PC-3 (cell line): Measurements from ENCODE around the gene DPF1. TPM values are rescaled to one million over a fixed set of nuclear protein-coding genes. Genes with fewer than 3 reads are reported as not detected.

ENCODE experiments used
- ATAC-seq: fragments of 200-7000 bp; cut with Tn5 transposase; 2 replicates; pipeline ENCODE4 v1.9.1; 2020; ENCODE audit warnings: mild to moderate bottlenecking, moderate library complexity
- BruUV-seq: library from RNA; stranded (reverse); fragments of 400-500 nt; replicated peaks from 2 replicates; lab custom pipeline; 2021; lab: Mats Ljungman, UMichigan
- CTCF ChIA-PET: fragments of 300-600 bp; sonication (Branson Sonifier 250); formaldehyde crosslinking; loops from one replicate; lab custom pipeline; 2022; ENCODE audit warnings: antibody characterized with exemption; lab: Charles Lee
- POLR2A ChIA-PET: fragments of 300-600 bp; sonication (Branson Sonifier 250); formaldehyde crosslinking; loops from one replicate; lab custom pipeline; 2022; ENCODE audit warnings: antibody characterized with exemption; ENCODE audit not compliant: unreplicated experiment; lab: Charles Lee
- DNase-seq: peaks from one replicate; pipeline ENCODE4 v3.0.0-alpha.2; 2015
- H2AFZ ChIP-seq: fragments of 300-600 bp; sonication (generic); 2 replicates; pipeline ENCODE4 v1.6.0; 2016; ENCODE audit warnings: antibody characterized with exemption, low read length
- H3F3A ChIP-seq: fragments of 300-600 bp; sonication (generic); one replicate; pipeline ENCODE4 v1.6.0; 2017; ENCODE audit warnings: antibody characterized with exemption, low read length, control low read depth, mild to moderate bottlenecking; ENCODE audit not compliant: unreplicated experiment
- H3K27ac ChIP-seq: fragments of 300-600 bp; sonication (generic); 2 replicates; pipeline ENCODE4 v1.5.1; 2016; ENCODE audit warnings: mild to moderate bottlenecking, low read length
- H3K27me3 ChIP-seq: fragments of 300-600 bp; sonication (generic); 2 replicates; pipeline ENCODE4 v1.6.1; 2016; ENCODE audit warnings: low read length, mixed read lengths
- H3K36me3 ChIP-seq: fragments of 300-600 bp; sonication (generic); 2 replicates; pipeline ENCODE4 v1.6.1; 2016; ENCODE audit warnings: low read depth, mixed run types, low read length, mixed read lengths
- H3K4me1 ChIP-seq: fragments of 300-600 bp; sonication (generic); 2 replicates; pipeline ENCODE4 v1.5.1; 2016; ENCODE audit warnings: low read length; ENCODE audit not compliant: insufficient read depth
- H3K4me2 ChIP-seq: fragments of 300-600 bp; sonication (generic); 2 replicates; pipeline ENCODE4 v1.6.0; 2016; ENCODE audit warnings: low read length
- H3K4me3 ChIP-seq: fragments of 300-600 bp; sonication (generic); 2 replicates; pipeline ENCODE4 v1.5.1; 2016; ENCODE audit warnings: mild to moderate bottlenecking, low read length, mixed read lengths
- H3K79me2 ChIP-seq: fragments of 300-600 bp; sonication (generic); 2 replicates; pipeline ENCODE4 v1.6.1; 2017; ENCODE audit warnings: low read length, mixed read lengths
- H3K9ac ChIP-seq: fragments of 300-600 bp; sonication (generic); 2 replicates; pipeline ENCODE4 v1.6.0; 2016; ENCODE audit warnings: mild to moderate bottlenecking, low read length
- H3K9me2 ChIP-seq: fragments of 300-600 bp; sonication (generic); replicated peaks from 2 replicates; pipeline ENCODE4 v1.6.1; 2016; ENCODE audit warnings: mixed run types, low read length, mixed read lengths
- H3K9me3 ChIP-seq: fragments of 300-600 bp; sonication (generic); 2 replicates; pipeline ENCODE4 v1.6.1; 2016; ENCODE audit warnings: low read length, mixed read lengths
- H4K20me1 ChIP-seq: fragments of 300-600 bp; sonication (generic); 2 replicates; pipeline ENCODE4 v1.6.1; 2016; ENCODE audit warnings: low read length, mixed read lengths
- CTCF ChIP-seq: fragments of 300-600 bp; sonication (generic); conservative IDR thresholded peaks from 2 replicates; pipeline ENCODE4 v1.5.1; 2017; ENCODE audit warnings: antibody characterized with exemption, low read depth, mild to moderate bottlenecking, low read length
- EZH2 ChIP-seq: fragments of 300-600 bp; sonication (generic); IDR thresholded peaks from one replicate; pipeline ENCODE4 v1.6.1; 2017; ENCODE audit warnings: antibody characterized with exemption, mild to moderate bottlenecking, low read length; ENCODE audit not compliant: unreplicated experiment
- EZH2phosphoT487 ChIP-seq: fragments of 300-600 bp; sonication (generic); IDR thresholded peaks from 2 replicates; pipeline ENCODE4 v1.6.1; 2018; ENCODE audit warnings: mild to moderate bottlenecking, antibody characterized with exemption, low read length, borderline replicate concordance
- intact Hi-C: fragments of 100-400 bp; cut with micrococcal nuclease; formaldehyde crosslinking; loops from 2 replicates; pipeline ENCODE4 v1.9.0; 2023
- total RNA-seq: library from RNA; depleted of rRNA; stranded (reverse); fragments of >200 nt; gene quantifications from 2 replicates; pipeline ENCODE4 v1.2.3, GENCODE V29; 2014

Gene DPF1
- total RNA-seq, 1 experiment from 2014 or later = 8.1 TPM

GRCh38 chr19:38184815-38185214, 39.2 kb downstream of the DPF1 start:
- H3K4me3 ChIP-seq = no peak overlapping the region
- ChIA-PET POLR2A (no interaction called here), CTCF (no interaction called here)
- 0 out of 2 replicates have a peak, but pooled peaks cover 2% of the 10 kb centered on the region for H3K36me3 ChIP-seq
- no peaks in the 10 kb centered on the region for H3F3A ChIP-seq
- ATAC-seq (no peak), DNase-seq (no peak)
- H3K79me2 ChIP-seq = no peaks in the 10 kb centered on the region
- intact Hi-C loops = no loop called here
- H3K27ac ChIP-seq = no peak overlapping the region
- no peak overlapping the region for H3K4me2 ChIP-seq
- H3K9me3 ChIP-seq = no peaks in the 10 kb centered on the region
- TF ChIP-seq EZH2 (no peak), EZH2phosphoT487 (no peak), CTCF (no peak)
- H3K9me2 ChIP-seq = no peaks in the 10 kb centered on the region
- H3K4me1 ChIP-seq = no peaks in the 10 kb centered on the region
- no TSS peak for BruUV-seq
- no peaks in the 10 kb centered on the region for H4K20me1 ChIP-seq
- H2AFZ ChIP-seq = no peak overlapping the region
- H3K9ac ChIP-seq = no peak overlapping the region
- H3K27me3 ChIP-seq = no peaks in the 10 kb centered on the region

- ChIA-PET CTCF (no interaction called here), POLR2A (no interaction called here)
- Histone ChIP-seq H3K27me3 (no peaks in the 10 kb centered on the region), H3K4me3 (no peak overlapping the region), H4K20me1 (no peaks in the 10 kb centered on the region), H2AFZ (no peak overlapping the region), H3K27ac (no peak overlapping the region), H3K4me2 (no peak overlapping the region), H3F3A (no peaks in the 10 kb centered on the region), H3K79me2 (no peaks in the 10 kb centered on the region), H3K9me2 (no peaks in the 10 kb centered on the region), H3K9ac (no peak overlapping the region), H3K4me1 (no peaks in the 10 kb centered on the region), H3K9me3 (no peaks in the 10 kb centered on the region), H3K36me3 (peaks cover 2% of the 10 kb centered on the region; the same call in 1 of the 2 replicates)
- no peak for DNase-seq
- TF ChIP-seq EZH2phosphoT487 (no peak), EZH2 (no peak), CTCF (no peak)
- intact Hi-C loops = no loop called here
- no TSS peak for BruUV-seq
- ATAC-seq = no peak
Measured at GRCh38 chr19:38183251-38183897, 40.6 kb downstream of the DPF1 start.

GRCh38 chr19:38182536-38183210, 41.3 kb downstream of the DPF1 start:
- no peak for ATAC-seq

More at GRCh38 chr19:38182536-38183210, 41.3 kb downstream of the DPF1 start:
- H3K27ac ChIP-seq = no peak overlapping the region
- H3K4me3 ChIP-seq = no peak overlapping the region
- no peaks in the 10 kb centered on the region for H3K27me3 ChIP-seq
- H3K79me2 ChIP-seq = no peaks in the 10 kb centered on the region
- TF ChIP-seq EZH2phosphoT487 (no peak), CTCF (no peak), EZH2 (no peak)
- DNase-seq = no peak
- H3K9me3 ChIP-seq = no peaks in the 10 kb centered on the region
- intact Hi-C loops = no loop called here
- H2AFZ ChIP-seq = no peak overlapping the region
- CTCF ChIA-PET = no interaction called here
- no peaks in the 10 kb centered on the region for H3F3A ChIP-seq
- H3K36me3 ChIP-seq = peaks cover 2% of the 10 kb centered on the region; the same call in 1 of the 2 replicates
- POLR2A ChIA-PET = no interaction called here
- no peak overlapping the region for H3K9ac ChIP-seq
- no peaks in the 10 kb centered on the region for H3K4me1 ChIP-seq
- no peak overlapping the region for H3K4me2 ChIP-seq
- no peaks in the 10 kb centered on the region for H3K9me2 ChIP-seq
- no TSS peak for BruUV-seq
- H4K20me1 ChIP-seq = no peaks in the 10 kb centered on the region
